ENCODE measurements around the gene FXYD3.
"Not testable (repeated sequence)": the region's sequence is repeated elsewhere in the genome, so short reads cannot be mapped to it uniquely, and the experiment has no call there.

Gene FXYD3

DNA sequence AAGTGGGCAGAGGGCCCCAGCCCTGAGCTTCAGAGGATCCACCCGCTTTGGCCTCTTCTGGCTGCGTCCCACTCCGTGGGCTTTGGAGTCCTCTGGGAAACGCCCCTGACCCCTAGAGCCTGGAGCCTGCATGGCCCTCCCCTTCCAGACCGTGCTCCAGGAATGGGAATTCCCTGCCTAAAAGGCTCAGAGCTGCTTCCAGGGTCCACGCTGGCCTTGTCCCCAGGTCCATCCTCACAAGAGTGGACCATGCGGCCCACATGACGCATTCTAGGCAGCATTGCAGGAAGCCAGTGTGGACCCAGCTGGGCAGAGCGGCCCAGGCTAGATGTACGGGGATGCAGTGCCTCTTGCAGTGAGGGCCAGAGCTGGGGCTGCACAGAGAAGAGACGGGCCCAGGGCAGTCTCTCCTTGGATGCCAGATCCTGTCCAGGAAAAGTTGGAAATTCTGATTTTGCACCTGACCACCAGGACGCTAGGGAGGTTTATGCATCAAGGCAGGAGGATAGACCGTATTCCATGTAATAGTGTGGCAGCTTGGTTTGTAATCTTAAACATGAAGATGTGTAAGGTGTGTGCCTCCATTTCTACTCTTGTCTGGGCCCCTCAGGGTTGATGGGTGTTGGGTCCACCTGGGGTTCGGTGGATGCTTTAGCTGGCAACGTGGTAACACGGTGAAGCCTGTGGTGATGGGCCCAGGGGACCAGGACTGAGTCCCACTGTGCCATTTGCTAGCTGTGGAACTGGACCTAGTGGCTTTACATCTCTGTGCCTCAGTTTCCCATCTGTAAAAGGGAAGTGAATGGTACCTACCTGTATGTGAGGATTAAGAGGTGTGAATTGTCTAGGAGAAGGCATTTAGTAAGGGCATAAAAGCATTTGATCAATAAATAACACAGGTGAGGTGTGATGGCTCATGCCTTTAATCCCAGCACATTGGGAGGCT lies 14.8 kb upstream of the FXYD3 start:
- TF ChIP-seq, protein P1, sequence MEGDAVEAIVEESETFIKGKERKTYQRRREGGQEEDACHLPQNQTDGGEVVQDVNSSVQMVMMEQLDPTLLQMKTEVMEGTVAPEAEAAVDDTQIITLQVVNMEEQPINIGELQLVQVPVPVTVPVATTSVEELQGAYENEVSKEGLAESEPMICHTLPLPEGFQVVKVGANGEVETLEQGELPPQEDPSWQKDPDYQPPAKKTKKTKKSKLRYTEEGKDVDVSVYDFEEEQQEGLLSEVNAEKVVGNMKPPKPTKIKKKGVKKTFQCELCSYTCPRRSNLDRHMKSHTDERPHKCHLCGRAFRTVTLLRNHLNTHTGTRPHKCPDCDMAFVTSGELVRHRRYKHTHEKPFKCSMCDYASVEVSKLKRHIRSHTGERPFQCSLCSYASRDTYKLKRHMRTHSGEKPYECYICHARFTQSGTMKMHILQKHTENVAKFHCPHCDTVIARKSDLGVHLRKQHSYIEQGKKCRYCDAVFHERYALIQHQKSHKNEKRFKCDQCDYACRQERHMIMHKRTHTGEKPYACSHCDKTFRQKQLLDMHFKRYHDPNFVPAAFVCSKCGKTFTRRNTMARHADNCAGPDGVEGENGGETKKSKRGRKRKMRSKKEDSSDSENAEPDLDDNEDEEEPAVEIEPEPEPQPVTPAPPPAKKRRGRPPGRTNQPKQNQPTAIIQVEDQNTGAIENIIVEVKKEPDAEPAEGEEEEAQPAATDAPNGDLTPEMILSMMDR (IDR thresholded peaks at IDR 0.05; ENCODE audit: poor library complexity, severe bottlenecking) = no peak
- DNase-seq (ENCODE audit: low spot score) (no peak), ATAC-seq (ENCODE audit: low read depth) (no peak)
- Histone ChIP-seq H3K4me3 (ENCODE audit: severe bottlenecking) (no peak overlapping the region), H3K36me3 (ENCODE audit: low read depth) (no peaks in the 10 kb centered on the region), H3K27me3 (ENCODE audit: insufficient read depth, poor library complexity, severe bottlenecking) (no peaks in the 10 kb centered on the region), H3K27ac (ENCODE audit: poor library complexity, severe bottlenecking) (no peak overlapping the region), H3K4me1 (ENCODE audit: insufficient read depth, poor library complexity, severe bottlenecking) (peaks cover 5% of the 10 kb centered on the region), H3K9me3 (ENCODE audit: severe bottlenecking) (no peaks in the 10 kb centered on the region)

DNA sequence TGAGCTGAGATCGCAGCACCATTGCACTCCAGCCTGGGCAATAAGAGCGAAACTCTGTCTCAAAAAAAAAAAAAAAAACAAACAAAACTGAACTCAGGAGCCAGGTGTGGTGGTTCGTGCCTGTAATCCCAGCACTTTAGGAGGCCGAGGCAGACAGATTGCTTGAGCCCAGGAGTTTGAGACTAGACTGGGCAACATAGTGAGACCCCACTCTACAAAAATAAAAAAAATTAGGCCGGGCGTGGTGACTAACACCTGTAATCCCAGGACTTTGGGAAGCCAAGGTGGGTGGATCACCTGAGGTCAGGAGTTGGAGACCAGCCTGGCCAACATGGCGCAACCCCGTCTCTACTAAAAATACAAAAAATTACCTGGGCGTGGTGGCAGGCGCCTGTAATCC lies 13.7 kb upstream of the FXYD3 start:
- H3K36me3 ChIP-seq (ENCODE audit: low read depth); H3K4me3 ChIP-seq (ENCODE audit: severe bottlenecking); H3K4me1 ChIP-seq (ENCODE audit: insufficient read depth, poor library complexity, severe bottlenecking); ATAC-seq (ENCODE audit: low read depth); H3K27me3 ChIP-seq (ENCODE audit: insufficient read depth, poor library complexity, severe bottlenecking); H3K9me3 ChIP-seq (ENCODE audit: severe bottlenecking); H3K27ac ChIP-seq (ENCODE audit: poor library complexity, severe bottlenecking); DNase-seq (ENCODE audit: low spot score): not testable (repeated sequence)

DNA sequence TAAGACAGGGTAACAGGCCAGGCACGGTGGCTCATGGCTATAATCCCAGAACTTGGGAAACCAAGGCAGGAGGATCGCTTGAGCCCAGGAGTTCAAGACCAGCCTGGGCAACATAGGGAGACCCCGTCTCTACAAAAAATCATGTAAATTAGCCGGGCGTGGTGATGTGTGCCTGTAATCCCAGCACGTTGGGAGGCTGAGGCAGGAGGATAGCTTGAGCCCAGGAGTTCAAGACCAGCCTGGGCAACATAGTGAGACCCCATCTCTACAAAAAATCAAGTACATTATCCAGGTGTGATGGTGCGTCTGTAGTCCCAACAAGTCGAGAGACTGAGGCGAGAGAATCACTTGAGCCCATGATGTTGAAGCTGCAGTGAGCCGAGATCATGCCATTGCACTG lies 12.0 kb upstream of the FXYD3 start:
- not testable (repeated sequence) for H3K4me3 ChIP-seq (ENCODE audit: severe bottlenecking); H3K27ac ChIP-seq (ENCODE audit: poor library complexity, severe bottlenecking); H3K9me3 ChIP-seq (ENCODE audit: severe bottlenecking); H3K4me1 ChIP-seq (ENCODE audit: insufficient read depth, poor library complexity, severe bottlenecking); DNase-seq (ENCODE audit: low spot score); H3K36me3 ChIP-seq (ENCODE audit: low read depth); ATAC-seq (ENCODE audit: low read depth); H3K27me3 ChIP-seq (ENCODE audit: insufficient read depth, poor library complexity, severe bottlenecking)

DNA sequence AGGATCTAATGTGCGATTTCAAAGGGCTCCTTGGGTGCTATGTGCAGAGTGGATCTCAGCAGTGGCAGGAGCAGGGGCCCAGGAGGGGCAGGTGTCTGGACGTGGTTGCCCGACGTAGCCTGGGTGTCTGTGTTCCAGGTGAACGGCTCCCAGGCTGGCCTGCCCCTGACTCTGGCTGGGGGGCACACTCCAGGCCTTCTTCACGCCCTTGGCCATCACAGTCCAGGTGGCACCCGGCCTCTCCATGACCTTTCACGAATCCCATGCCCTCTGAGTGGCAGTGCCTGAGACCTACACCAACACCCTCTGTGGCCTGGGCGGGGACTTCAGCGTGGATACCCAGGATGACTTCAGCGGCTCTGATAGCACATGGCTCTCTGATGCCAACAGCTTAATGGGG lies 11.3 kb upstream of the FXYD3 start:
- no peak for DNase-seq (ENCODE audit: low spot score)
- Histone ChIP-seq H3K9me3 (ENCODE audit: severe bottlenecking) (no peaks in the 10 kb centered on the region), H3K27ac (ENCODE audit: poor library complexity, severe bottlenecking) (no peak overlapping the region), H3K4me3 (ENCODE audit: severe bottlenecking) (no peak overlapping the region), H3K27me3 (ENCODE audit: insufficient read depth, poor library complexity, severe bottlenecking) (no peaks in the 10 kb centered on the region), H3K4me1 (ENCODE audit: insufficient read depth, poor library complexity, severe bottlenecking) (peaks cover 10% of the 10 kb centered on the region), H3K36me3 (ENCODE audit: low read depth) (no peaks in the 10 kb centered on the region)
- TF ChIP-seq, protein P1 (IDR thresholded peaks at IDR 0.05; ENCODE audit: poor library complexity, severe bottlenecking) = no peak
- ATAC-seq (ENCODE audit: low read depth) = no peak

DNA sequence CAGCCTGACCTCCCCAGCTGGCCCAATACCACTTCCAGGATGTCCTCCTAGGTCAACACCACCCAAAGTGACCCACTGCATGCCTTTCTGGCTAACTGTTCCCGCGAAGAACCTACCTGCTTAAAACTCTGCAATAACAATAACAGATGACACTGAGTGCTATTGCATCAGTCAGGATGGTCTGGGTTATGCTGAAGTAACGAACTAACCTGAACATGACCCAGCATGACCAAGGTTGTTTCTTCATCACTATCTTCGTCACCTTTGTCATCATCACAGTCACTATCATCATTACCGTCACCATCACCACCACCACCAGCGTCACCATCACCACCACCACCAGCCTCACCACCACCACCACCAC lies 10.6 kb upstream of the FXYD3 start:
- TF ChIP-seq, protein P1 (IDR thresholded peaks at IDR 0.05; ENCODE audit: poor library complexity, severe bottlenecking) = no peak
- H3K4me3 ChIP-seq (ENCODE audit: severe bottlenecking) = no peak overlapping the region
- no peak for ATAC-seq (ENCODE audit: low read depth)
- no peaks in the 10 kb centered on the region for H3K9me3 ChIP-seq (ENCODE audit: severe bottlenecking)
- no peaks in the 10 kb centered on the region for H3K27me3 ChIP-seq (ENCODE audit: insufficient read depth, poor library complexity, severe bottlenecking)
- H3K4me1 ChIP-seq (ENCODE audit: insufficient read depth, poor library complexity, severe bottlenecking) = peaks cover 12% of the 10 kb centered on the region
- no peak for DNase-seq (ENCODE audit: low spot score)
- no peaks in the 10 kb centered on the region for H3K36me3 ChIP-seq (ENCODE audit: low read depth)
- no peak overlapping the region for H3K27ac ChIP-seq (ENCODE audit: poor library complexity, severe bottlenecking)

All from RWPE2 (cell line).